NCI-H1092 (cell line): ENCODE results near the gene TRAPPC12.
"Not testable (repeated sequence)": the region's sequence is repeated elsewhere in the genome, so short reads cannot be mapped to it uniquely, and the experiment has no call there.

Source experiments
- DNase-seq: peaks from one replicate; lab custom pipeline; 2025; lab: John Stamatoyannopoulos, UW

Gene TRAPPC12

GRCh38 chr2:3432693-3433338, 53.3 kb downstream of the TRAPPC12 start:
- no peak for DNase-seq

- DNase-seq, result no peak
Observed at GRCh38 chr2:3433339-3433699, 53.8 kb downstream of the TRAPPC12 start.

- DNase-seq, result no peak
Observed at GRCh38 chr2:3433776-3434400, 54.4 kb downstream of the TRAPPC12 start.

- no peak for DNase-seq
Observed at GRCh38 chr2:3434654-3435053, 55.2 kb downstream of the TRAPPC12 start.

GRCh38 chr2:3435445-3435844, 56.0 kb downstream of the TRAPPC12 start:
- DNase-seq, result no peak

GRCh38 chr2:3440477-3440876, 61.0 kb downstream of the TRAPPC12 start:
- no peak for DNase-seq

- DNase-seq, result no peak
Observed at GRCh38 chr2:3441465-3441864, 62.0 kb downstream of the TRAPPC12 start.

- no peak for DNase-seq
Observed at GRCh38 chr2:3442185-3442584, 62.7 kb downstream of the TRAPPC12 start.

GRCh38 chr2:3443083-3443482, 63.6 kb downstream of the TRAPPC12 start:
- DNase-seq, result no peak

GRCh38 chr2:3443506-3444084, 64.1 kb downstream of the TRAPPC12 start:
- DNase-seq, result no peak

GRCh38 chr2:3445891-3446290, 66.4 kb downstream of the TRAPPC12 start:
- DNase-seq, result no peak

GRCh38 chr2:3446381-3446780, 66.9 kb downstream of the TRAPPC12 start:
- DNase-seq, result no peak

GRCh38 chr2:3447186-3447585, 67.7 kb downstream of the TRAPPC12 start:
- DNase-seq, result not testable (repeated sequence)

GRCh38 chr2:3447789-3448317, 68.4 kb downstream of the TRAPPC12 start:
- no peak for DNase-seq

- not testable (repeated sequence) for DNase-seq
Observed at GRCh38 chr2:3448441-3448911, 69.0 kb downstream of the TRAPPC12 start.

GRCh38 chr2:3449086-3449485, 69.6 kb downstream of the TRAPPC12 start:
- DNase-seq, result no peak

GRCh38 chr2:3449936-3450335, 70.4 kb downstream of the TRAPPC12 start:
- no peak for DNase-seq

- no peak for DNase-seq
Observed at GRCh38 chr2:3450385-3451010, 71.0 kb downstream of the TRAPPC12 start.

GRCh38 chr2:3451169-3451568, 71.7 kb downstream of the TRAPPC12 start:
- DNase-seq, result no peak

- no peak for DNase-seq
Observed at GRCh38 chr2:3451926-3452671, 72.6 kb downstream of the TRAPPC12 start.

- DNase-seq, result no peak
Observed at GRCh38 chr2:3453190-3453999, 73.9 kb downstream of the TRAPPC12 start.
